Astrocyte (in vitro differentiated cells and primary cell): ENCODE data around the gene VWA2. TPM values are rescaled to one million over a fixed set of nuclear protein-coding genes. Genes with fewer than 3 reads are reported as not detected.

Experiments used
- DNase-seq: peaks from one replicate; pipeline ENCODE4 v3.0.0-alpha.2; 2010; ENCODE audit warnings: low read depth
- FAIRE-seq: peaks from 2 replicates; lab custom pipeline; 2011; peaks lifted over from hg19 to GRCh38; lab: Jason Lieb, UNC
- H2AFZ ChIP-seq: 2 replicates; pipeline ENCODE4 v1.6.0; 2012; ENCODE audit warnings: low read depth, low read length, inconsistent platforms
- H3K27ac ChIP-seq: 2 replicates; pipeline ENCODE4 v1.5.1; 2011; ENCODE audit warnings: low read depth, low read length, inconsistent platforms
- H3K27me3 ChIP-seq: 2 replicates; pipeline ENCODE4 v1.6.0; 2011; ENCODE audit warnings: low read length, inconsistent platforms; ENCODE audit not compliant: insufficient read depth
- H3K36me3 ChIP-seq: 2 replicates; pipeline ENCODE4 v1.5.1; 2011; ENCODE audit warnings: low read length, inconsistent platforms; ENCODE audit not compliant: insufficient read depth
- H3K4me1 ChIP-seq: 2 replicates; pipeline ENCODE4 v1.5.1; 2011; ENCODE audit warnings: low read length, inconsistent platforms; ENCODE audit not compliant: insufficient read depth
- H3K4me2 ChIP-seq: 2 replicates; pipeline ENCODE4 v1.6.0; 2012; ENCODE audit warnings: low read length, inconsistent platforms
- H3K4me3 ChIP-seq: 2 replicates; pipeline ENCODE4 v1.5.1; 2011; ENCODE audit warnings: low read depth, mild to moderate bottlenecking, low read length, inconsistent platforms; ENCODE audit not compliant: insufficient read depth
- H3K79me2 ChIP-seq: 2 replicates; pipeline ENCODE4 v1.6.0; 2012; ENCODE audit warnings: mild to moderate bottlenecking, low read length, inconsistent platforms; ENCODE audit not compliant: insufficient read depth
- H3K9ac ChIP-seq: 2 replicates; pipeline ENCODE4 v1.6.0; 2012; ENCODE audit warnings: mild to moderate bottlenecking, low read length, inconsistent platforms
- H3K9me3 ChIP-seq: 2 replicates; pipeline ENCODE4 v1.5.1; 2012; ENCODE audit warnings: low read depth, mild to moderate bottlenecking, low read length, inconsistent platforms; ENCODE audit not compliant: insufficient read depth
- H4K20me1 ChIP-seq: 2 replicates; pipeline ENCODE4 v1.6.0; 2012; ENCODE audit warnings: low read length, inconsistent platforms; ENCODE audit not compliant: insufficient read depth
- H3K27ac Mint-ChIP-seq: one replicate; pipeline ENCODE4 v1.8.0; 2021; ENCODE audit warnings: mild to moderate bottlenecking, mixed read lengths; ENCODE audit not compliant: unreplicated experiment
- H3K27me3 Mint-ChIP-seq: one replicate; pipeline ENCODE4 v1.8.0; 2021; ENCODE audit warnings: low read depth, mixed read lengths; ENCODE audit not compliant: unreplicated experiment
- H3K36me3 Mint-ChIP-seq: one replicate; pipeline ENCODE4 v1.8.0; 2021; ENCODE audit warnings: low read depth, mixed read lengths; ENCODE audit not compliant: unreplicated experiment
- H3K4me1 Mint-ChIP-seq: one replicate; pipeline ENCODE4 v1.8.0; 2021; ENCODE audit warnings: low read depth, mixed read lengths; ENCODE audit not compliant: unreplicated experiment
- H3K4me3 Mint-ChIP-seq: one replicate; pipeline ENCODE4 v1.8.0; 2021; ENCODE audit warnings: mild to moderate bottlenecking, moderate library complexity, mixed read lengths; ENCODE audit not compliant: unreplicated experiment
- H3K9me3 Mint-ChIP-seq: one replicate; pipeline ENCODE4 v1.8.0; 2021; ENCODE audit warnings: mild to moderate bottlenecking, mixed read lengths; ENCODE audit not compliant: unreplicated experiment
- EZH2 ChIP-seq: IDR thresholded peaks from 2 replicates; pipeline ENCODE4 v1.6.1; 2012; ENCODE audit warnings: mild to moderate bottlenecking, low read length, inconsistent platforms; ENCODE audit not compliant: insufficient read depth
- total RNA-seq: library from RNA; stranded (reverse); gene quantifications from 2 replicates; pipeline ENCODE4 v1.2.1, GENCODE V29; 2021
- TF ChIP-seq, protein P1 (sequence below): IDR thresholded peaks from 2 replicates; pipeline ENCODE4 v1.5.1; 2011; ENCODE audit warnings: low read depth, mild to moderate bottlenecking, inconsistent platforms, low read length, moderate library complexity; ENCODE audit not compliant: insufficient read depth

Gene VWA2
- total RNA-seq, 1 donor from 2014 or later = 0.25 TPM

DNA sequence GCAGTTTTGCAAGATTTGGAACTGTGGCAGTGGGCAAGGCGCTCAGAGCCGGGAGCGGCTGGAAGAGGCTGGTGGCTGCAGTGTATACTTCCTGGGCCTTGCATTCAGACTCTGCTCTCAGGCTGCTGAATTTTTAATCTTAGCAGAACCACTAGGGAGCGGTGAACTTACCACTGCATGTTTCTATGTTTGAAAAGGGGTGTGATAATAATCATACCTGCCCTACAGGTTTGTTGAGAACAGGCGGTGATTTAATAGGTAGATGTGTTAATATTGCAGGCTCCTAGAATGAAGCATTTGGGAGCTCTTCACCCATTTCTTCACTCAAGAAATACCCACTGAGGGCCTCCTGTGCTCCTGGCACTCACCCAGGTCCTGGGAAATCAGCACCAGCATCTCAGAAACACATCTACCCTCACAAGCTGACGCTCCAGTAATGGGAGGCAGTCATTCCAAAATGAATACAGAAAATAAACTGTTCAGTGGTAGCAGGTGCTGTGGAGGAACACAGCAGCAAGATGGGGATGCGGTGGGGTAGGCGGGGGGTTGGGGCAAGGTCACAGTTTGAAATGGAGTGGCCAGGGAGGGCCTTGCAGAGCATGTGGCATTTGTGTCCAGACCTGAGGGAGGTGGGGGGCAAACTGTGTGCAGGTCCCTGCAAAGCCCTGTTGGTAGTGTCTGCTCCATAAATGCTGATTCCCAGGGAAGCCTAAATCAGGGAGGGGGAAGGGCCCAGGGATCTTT lies 41.0 kb downstream of the VWA2 start:
- Mint-ChIP-seq H3K4me1 (peaks cover 7% of the 10 kb centered on the region), H3K9me3 (no peaks in the 10 kb centered on the region), H3K4me3 (no peak overlapping the region), H3K27ac (no peak overlapping the region), H3K27me3 (peaks cover 31% of the 10 kb centered on the region), H3K36me3 (no peaks in the 10 kb centered on the region)
- DNase-seq (no peak), FAIRE-seq (no peak)
- Histone ChIP-seq H3K4me1 (no peaks in the 10 kb centered on the region), H3K27ac (no peak overlapping the region), H3K9me3 (no peaks in the 10 kb centered on the region), H3K4me2 (no peak overlapping the region), H4K20me1 (no peaks in the 10 kb centered on the region), H3K27me3 (peaks cover 6% of the 10 kb centered on the region), H3K36me3 (no peaks in the 10 kb centered on the region), H2AFZ (no peak overlapping the region), H3K4me3 (no peak overlapping the region), H3K79me2 (no peaks in the 10 kb centered on the region), H3K9ac (no peak overlapping the region)
- no peak for TF ChIP-seq EZH2
- TF ChIP-seq, protein P1, sequence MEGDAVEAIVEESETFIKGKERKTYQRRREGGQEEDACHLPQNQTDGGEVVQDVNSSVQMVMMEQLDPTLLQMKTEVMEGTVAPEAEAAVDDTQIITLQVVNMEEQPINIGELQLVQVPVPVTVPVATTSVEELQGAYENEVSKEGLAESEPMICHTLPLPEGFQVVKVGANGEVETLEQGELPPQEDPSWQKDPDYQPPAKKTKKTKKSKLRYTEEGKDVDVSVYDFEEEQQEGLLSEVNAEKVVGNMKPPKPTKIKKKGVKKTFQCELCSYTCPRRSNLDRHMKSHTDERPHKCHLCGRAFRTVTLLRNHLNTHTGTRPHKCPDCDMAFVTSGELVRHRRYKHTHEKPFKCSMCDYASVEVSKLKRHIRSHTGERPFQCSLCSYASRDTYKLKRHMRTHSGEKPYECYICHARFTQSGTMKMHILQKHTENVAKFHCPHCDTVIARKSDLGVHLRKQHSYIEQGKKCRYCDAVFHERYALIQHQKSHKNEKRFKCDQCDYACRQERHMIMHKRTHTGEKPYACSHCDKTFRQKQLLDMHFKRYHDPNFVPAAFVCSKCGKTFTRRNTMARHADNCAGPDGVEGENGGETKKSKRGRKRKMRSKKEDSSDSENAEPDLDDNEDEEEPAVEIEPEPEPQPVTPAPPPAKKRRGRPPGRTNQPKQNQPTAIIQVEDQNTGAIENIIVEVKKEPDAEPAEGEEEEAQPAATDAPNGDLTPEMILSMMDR = no peak

DNA sequence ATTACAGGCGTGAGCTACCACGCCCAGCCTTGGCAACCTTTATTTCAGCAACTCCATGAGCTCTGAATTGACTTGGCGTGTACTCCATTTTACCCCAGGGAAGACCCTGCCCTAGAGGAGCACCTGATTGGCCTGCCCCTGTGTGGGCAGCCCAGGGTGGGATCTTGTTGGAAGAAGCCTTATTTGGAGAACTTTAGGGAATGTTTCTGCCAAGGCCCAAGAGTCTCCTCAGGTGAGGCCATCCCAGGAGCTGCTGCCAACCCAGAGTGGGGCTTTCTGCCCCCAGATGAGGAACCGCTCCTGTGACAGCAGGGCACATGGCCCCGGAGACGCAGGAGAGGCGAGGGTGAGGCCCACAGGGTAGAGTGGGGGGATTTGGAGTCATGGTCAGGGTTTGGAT lies 42.0 kb downstream of the VWA2 start:
- no peak for FAIRE-seq
- no peak overlapping the region for H3K9ac ChIP-seq
- peaks cover 6% of the 10 kb centered on the region for H3K4me1 Mint-ChIP-seq
- no peak for DNase-seq
- H3K27ac Mint-ChIP-seq = no peak overlapping the region
- no peak overlapping the region for H3K4me2 ChIP-seq
- no peaks in the 10 kb centered on the region for H3K36me3 Mint-ChIP-seq
- H3K9me3 ChIP-seq = no peaks in the 10 kb centered on the region
- no peaks in the 10 kb centered on the region for H4K20me1 ChIP-seq
- TF ChIP-seq, protein P1 = no peak
- no peak for TF ChIP-seq EZH2
- no peak overlapping the region for H2AFZ ChIP-seq
- H3K4me3 Mint-ChIP-seq = no peak overlapping the region
- peaks cover 33% of the 10 kb centered on the region for H3K27me3 Mint-ChIP-seq
- H3K79me2 ChIP-seq = no peaks in the 10 kb centered on the region
- H3K36me3 ChIP-seq = no peaks in the 10 kb centered on the region
- H3K27me3 ChIP-seq = peaks cover 6% of the 10 kb centered on the region
- no peak overlapping the region for H3K4me3 ChIP-seq
- no peak overlapping the region for H3K27ac ChIP-seq
- H3K4me1 ChIP-seq = no peaks in the 10 kb centered on the region
- H3K9me3 Mint-ChIP-seq = no peaks in the 10 kb centered on the region

DNA sequence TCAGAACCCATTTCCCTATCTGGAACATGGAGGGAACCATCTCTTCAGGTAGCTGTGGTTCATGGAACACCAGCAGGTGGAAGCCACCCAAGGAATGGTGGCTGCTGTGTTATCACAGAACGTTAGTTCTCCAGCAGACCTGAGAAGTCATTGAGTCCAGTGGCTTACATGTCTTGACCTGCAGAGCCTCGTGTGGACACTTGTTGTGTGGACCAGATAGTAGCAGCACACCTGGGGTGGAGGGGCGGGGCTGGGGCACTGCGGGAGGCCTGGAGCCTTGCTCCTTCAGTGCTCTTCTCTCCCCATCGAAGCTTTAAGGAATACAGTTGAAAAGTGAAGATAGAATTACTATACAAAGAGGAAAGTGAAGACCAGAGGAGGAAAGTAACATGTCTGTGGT lies 42.4 kb downstream of the VWA2 start:
- Mint-ChIP-seq H3K4me1 (peaks cover 4% of the 10 kb centered on the region), H3K27me3 (peaks cover 33% of the 10 kb centered on the region), H3K9me3 (no peaks in the 10 kb centered on the region), H3K27ac (no peak overlapping the region), H3K36me3 (no peaks in the 10 kb centered on the region), H3K4me3 (no peak overlapping the region)
- Histone ChIP-seq H4K20me1 (no peaks in the 10 kb centered on the region), H3K4me3 (no peak overlapping the region), H3K36me3 (no peaks in the 10 kb centered on the region), H3K9me3 (no peaks in the 10 kb centered on the region), H3K9ac (no peak overlapping the region), H3K79me2 (no peaks in the 10 kb centered on the region), H2AFZ (no peak overlapping the region), H3K4me1 (no peaks in the 10 kb centered on the region), H3K4me2 (no peak overlapping the region), H3K27ac (no peak overlapping the region), H3K27me3 (peaks cover 6% of the 10 kb centered on the region)
- DNase-seq (no peak), FAIRE-seq (no peak)
- no peak for TF ChIP-seq EZH2
- TF ChIP-seq, protein P1 = no peak
